RKO (cell line): ENCODE data around the gene MARK3.

ENCODE experiments used
- DNase-seq: peaks from one replicate; pipeline ENCODE4 v3.0.0-alpha.2; 2016; ENCODE audit warnings: low spot score

Gene MARK3

GRCh38 chr14:103526247-103526913, 141.2 kb downstream of the MARK3 start:
- no peak for DNase-seq

GRCh38 chr14:103526914-103527248, 141.7 kb downstream of the MARK3 start:
- DNase-seq = no peak

- DNase-seq = no peak
These were observed 142.4 kb downstream of the MARK3 start for GRCh38 chr14:103527408-103528145.

GRCh38 chr14:103528146-103528586, 143.0 kb downstream of the MARK3 start:
- no peak for DNase-seq

- DNase-seq = peak; percentile 89
These were observed 143.6 kb downstream of the MARK3 start, which contains the start of gene TRMT61A for GRCh38 chr14:103528587-103529382. Gene TRMT61A, plus strand, starts transcription at chr14:103529196. Its CDS starts 783 bp downstream, at chr14:103529979.

- peak; percentile 32 for DNase-seq
These were observed 144.5 kb downstream of the MARK3 start for GRCh38 chr14:103529383-103530365.

- peak; percentile 40 for DNase-seq
These were observed 145.2 kb downstream of the MARK3 start for GRCh38 chr14:103530390-103530789.

GRCh38 chr14:103530831-103531230, 145.6 kb downstream of the MARK3 start:
- DNase-seq = no peak

GRCh38 chr14:103531421-103532215, 146.4 kb downstream of the MARK3 start:
- DNase-seq = no peak

- DNase-seq = no peak
These were observed 147.3 kb downstream of the MARK3 start for GRCh38 chr14:103532216-103533136.

- no peak for DNase-seq
These were observed 148.2 kb downstream of the MARK3 start for GRCh38 chr14:103533137-103533998.

GRCh38 chr14:103533999-103534575, 148.9 kb downstream of the MARK3 start:
- no peak for DNase-seq

GRCh38 chr14:103534576-103535061, 149.4 kb downstream of the MARK3 start:
- DNase-seq = no peak

GRCh38 chr14:103535081-103535890, 150.1 kb downstream of the MARK3 start:
- DNase-seq = no peak

GRCh38 chr14:103535891-103536565, 150.8 kb downstream of the MARK3 start:
- no peak for DNase-seq

GRCh38 chr14:103536693-103537092, 151.5 kb downstream of the MARK3 start:
- DNase-seq = no peak
